NB4 (cell line): ENCODE data around the gene PTTG2.

Experiments
- DNase-seq: peaks from one replicate; pipeline ENCODE4 v3.0.0; 2010; ENCODE audit warnings: low read depth
- H3K4me3 ChIP-seq: one replicate; pipeline ENCODE4 v1.5.1; 2011; ENCODE audit warnings: mild to moderate bottlenecking, low read depth, low read length, moderate library complexity
- MYC ChIP-seq: IDR thresholded peaks from 2 replicates; pipeline ENCODE4 v1.6.1; 2011; ENCODE audit warnings: low read depth, low read length
- POLR2A ChIP-seq: IDR thresholded peaks from 2 replicates; pipeline ENCODE4 v1.6.1; 2011; ENCODE audit warnings: mild to moderate bottlenecking; ENCODE audit not compliant: insufficient read length; ENCODE audit errors: extremely low read depth
- TF ChIP-seq, protein P1 (sequence below): IDR thresholded peaks from one replicate; pipeline ENCODE4 v1.5.1; 2012; ENCODE audit warnings: low read depth, low read length
- TF ChIP-seq, protein P2 (sequence below): IDR thresholded peaks from 2 replicates; pipeline ENCODE4 v1.6.1; 2011; ENCODE audit warnings: low read depth, low read length

Gene PTTG2

GRCh38 chr4:37938208-37938607, 22.0 kb upstream of the PTTG2 start:
- TF ChIP-seq POLR2A: no peak
- no peak for TF ChIP-seq MYC
- TF ChIP-seq, protein P1, sequence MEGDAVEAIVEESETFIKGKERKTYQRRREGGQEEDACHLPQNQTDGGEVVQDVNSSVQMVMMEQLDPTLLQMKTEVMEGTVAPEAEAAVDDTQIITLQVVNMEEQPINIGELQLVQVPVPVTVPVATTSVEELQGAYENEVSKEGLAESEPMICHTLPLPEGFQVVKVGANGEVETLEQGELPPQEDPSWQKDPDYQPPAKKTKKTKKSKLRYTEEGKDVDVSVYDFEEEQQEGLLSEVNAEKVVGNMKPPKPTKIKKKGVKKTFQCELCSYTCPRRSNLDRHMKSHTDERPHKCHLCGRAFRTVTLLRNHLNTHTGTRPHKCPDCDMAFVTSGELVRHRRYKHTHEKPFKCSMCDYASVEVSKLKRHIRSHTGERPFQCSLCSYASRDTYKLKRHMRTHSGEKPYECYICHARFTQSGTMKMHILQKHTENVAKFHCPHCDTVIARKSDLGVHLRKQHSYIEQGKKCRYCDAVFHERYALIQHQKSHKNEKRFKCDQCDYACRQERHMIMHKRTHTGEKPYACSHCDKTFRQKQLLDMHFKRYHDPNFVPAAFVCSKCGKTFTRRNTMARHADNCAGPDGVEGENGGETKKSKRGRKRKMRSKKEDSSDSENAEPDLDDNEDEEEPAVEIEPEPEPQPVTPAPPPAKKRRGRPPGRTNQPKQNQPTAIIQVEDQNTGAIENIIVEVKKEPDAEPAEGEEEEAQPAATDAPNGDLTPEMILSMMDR: no peak
- TF ChIP-seq, protein P2, sequence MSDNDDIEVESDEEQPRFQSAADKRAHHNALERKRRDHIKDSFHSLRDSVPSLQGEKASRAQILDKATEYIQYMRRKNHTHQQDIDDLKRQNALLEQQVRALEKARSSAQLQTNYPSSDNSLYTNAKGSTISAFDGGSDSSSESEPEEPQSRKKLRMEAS: no peak
- DNase-seq: no peak
- no peak overlapping the region for H3K4me3 ChIP-seq

DNA sequence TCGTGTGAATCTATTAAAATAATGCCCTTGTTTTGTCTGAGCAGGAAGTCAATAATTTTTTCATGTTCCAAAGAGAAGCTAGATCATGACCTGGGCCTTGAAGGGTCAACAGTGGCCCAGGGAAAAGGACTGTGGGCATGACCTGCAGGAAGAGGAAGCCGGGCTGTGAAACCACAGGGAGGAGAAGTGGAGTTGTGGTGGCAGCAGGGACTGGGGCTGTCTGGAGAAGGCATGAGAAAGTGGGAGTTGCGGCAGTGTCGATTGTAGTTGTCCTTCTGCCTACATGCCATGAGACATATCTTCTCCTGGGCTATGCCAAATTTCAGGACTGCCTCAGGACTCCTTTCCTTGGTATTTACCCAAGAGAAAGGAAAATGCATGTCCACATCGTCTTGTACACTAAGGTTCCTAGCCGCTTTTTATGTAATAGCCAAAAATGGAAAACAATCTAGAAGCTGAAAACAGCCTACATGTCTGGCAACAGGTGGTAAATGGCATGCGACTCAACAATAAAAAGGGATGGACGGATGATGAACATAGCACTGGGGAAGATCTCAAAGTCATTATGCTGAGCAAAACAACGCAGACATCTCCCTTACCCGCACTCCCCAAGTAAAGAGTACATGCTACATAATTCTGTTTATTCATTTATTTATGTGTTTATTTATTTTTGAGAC, 13.6 kb upstream of the PTTG2 start:
- DNase-seq: peak; percentile 78
- H3K4me3 ChIP-seq: no peak overlapping the region
- TF ChIP-seq, protein P1: no peak
- TF ChIP-seq MYC (no peak), POLR2A (no peak)

- no peak overlapping the region for H3K4me3 ChIP-seq
- DNase-seq: peak; percentile 29
- TF ChIP-seq MYC: no peak
- TF ChIP-seq POLR2A: no peak
- TF ChIP-seq, protein P2: no peak
- TF ChIP-seq, protein P1: no peak
These were observed 11.7 kb upstream of the PTTG2 start for GRCh38 chr4:37948542-37948941.

DNA sequence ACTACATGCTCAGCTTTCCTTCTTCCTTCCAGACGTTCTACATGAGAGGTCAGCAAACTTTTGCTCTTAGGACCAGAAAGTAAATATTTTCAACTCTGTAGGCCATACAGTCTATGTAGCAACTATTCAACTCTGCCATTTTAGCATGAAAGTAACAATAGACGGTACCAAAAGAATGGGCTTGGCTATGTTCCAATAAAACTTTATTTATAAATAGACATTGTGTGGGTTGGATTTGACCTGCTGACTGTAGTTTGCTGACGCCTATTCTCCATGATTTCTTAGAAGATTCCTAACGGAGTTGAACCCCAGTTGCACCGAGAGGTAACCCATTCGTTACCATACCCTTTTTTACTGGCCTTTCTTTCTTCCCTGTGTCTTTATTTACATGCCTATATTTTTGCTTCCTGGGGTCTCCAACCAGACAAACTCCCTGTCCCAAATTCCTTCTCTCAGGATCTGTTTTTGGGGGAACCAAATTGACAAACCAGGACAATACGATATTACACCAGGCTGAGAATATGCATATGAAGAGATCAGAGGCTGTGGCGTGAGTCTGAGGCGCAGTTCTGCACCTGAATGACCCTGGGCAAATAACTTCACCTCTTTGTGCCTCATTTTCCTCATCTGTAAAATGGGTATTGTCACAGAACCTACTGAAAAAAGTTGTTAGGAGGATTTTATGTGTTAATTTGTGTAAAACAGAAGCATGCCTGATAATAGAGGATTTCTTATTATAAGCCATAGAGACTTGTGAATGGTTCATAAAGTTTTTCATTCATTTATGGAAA, 10.4 kb upstream of the PTTG2 start:
- TF ChIP-seq, protein P2: no peak
- DNase-seq: no peak
- no peak overlapping the region for H3K4me3 ChIP-seq

- H3K4me3 ChIP-seq: no peak overlapping the region
- no peak for DNase-seq
- TF ChIP-seq MYC: no peak
- TF ChIP-seq, protein P1: no peak
- no peak for TF ChIP-seq POLR2A
- TF ChIP-seq, protein P2: no peak
These were observed 8.5 kb upstream of the PTTG2 start for GRCh38 chr4:37951461-37952352.

GRCh38 chr4:37953156-37953555, 7.0 kb upstream of the PTTG2 start:
- H3K4me3 ChIP-seq: no peak overlapping the region
- no peak for DNase-seq
- TF ChIP-seq, protein P2: no peak
- TF ChIP-seq POLR2A: no peak
- TF ChIP-seq MYC: no peak
- TF ChIP-seq, protein P1: no peak
